GM10266 (cell line): ENCODE measurements around the gene PTPRN2.

Experiments
- DNase-seq: peaks from one replicate; pipeline ENCODE4 v3.0.0; 2012; ENCODE audit errors: extremely low spot score
- CTCF ChIP-seq: IDR thresholded peaks from 2 replicates; pipeline ENCODE4 v1.5.1; 2012; ENCODE audit warnings: mild to moderate bottlenecking, low read depth; ENCODE audit not compliant: control insufficient read depth, insufficient read depth; ENCODE audit errors: missing control alignments

Gene PTPRN2

GRCh38 chr7:158549616-158550393 lies 37.8 kb downstream of the PTPRN2 start:
- no peak for TF ChIP-seq CTCF
- no peak for DNase-seq

- TF ChIP-seq CTCF: no peak
- no peak for DNase-seq
These were observed 38.4 kb downstream of the PTPRN2 start for GRCh38 chr7:158549176-158549615.

- TF ChIP-seq CTCF: no peak
- no peak for DNase-seq
These were observed 38.9 kb downstream of the PTPRN2 start for GRCh38 chr7:158548726-158549125.

- no peak for TF ChIP-seq CTCF
- DNase-seq: no peak
These were observed 39.8 kb downstream of the PTPRN2 start for GRCh38 chr7:158547817-158548216.

GRCh38 chr7:158546626-158547025 lies 41.0 kb downstream of the PTPRN2 start:
- no peak for TF ChIP-seq CTCF
- DNase-seq: no peak

GRCh38 chr7:158546214-158546613 lies 41.4 kb downstream of the PTPRN2 start:
- no peak for DNase-seq
- no peak for TF ChIP-seq CTCF

- no peak for TF ChIP-seq CTCF
- DNase-seq: no peak
These were observed 42.9 kb downstream of the PTPRN2 start for GRCh38 chr7:158544708-158545107.
